Stimulated activated CD8-positive, alpha-beta memory T cell treated with anti-CD3 and anti-CD28 coated beads, Interleukin-7, amount 100 ng/mL, for 24 hours (primary cell): ENCODE measurements around the gene HEMK1.

ENCODE experiments used
- DNase-seq: peaks from one replicate; pipeline ENCODE4 v3.0.0-alpha.2; 2020; ENCODE audit warnings: low read depth

The HEMK1 gene

DNA sequence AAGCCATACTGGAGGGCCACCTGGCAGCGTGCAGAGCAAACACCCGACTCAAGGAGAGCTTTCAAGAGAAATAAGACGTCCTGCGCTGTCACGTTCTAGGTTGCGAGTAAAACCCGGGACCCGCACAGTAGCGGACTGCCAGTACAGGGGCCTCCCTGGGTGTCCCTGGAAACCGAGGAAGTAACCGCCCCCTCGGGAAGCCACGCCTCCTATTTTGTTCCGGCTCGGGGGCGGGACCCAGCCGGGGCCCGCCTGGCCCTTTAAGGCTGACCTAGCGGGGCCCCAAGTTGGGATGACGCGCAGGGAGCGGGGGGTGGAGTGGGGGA, 47.4 kb downstream of the HEMK1 start:
- DNase-seq = peak; percentile 93

DNA sequence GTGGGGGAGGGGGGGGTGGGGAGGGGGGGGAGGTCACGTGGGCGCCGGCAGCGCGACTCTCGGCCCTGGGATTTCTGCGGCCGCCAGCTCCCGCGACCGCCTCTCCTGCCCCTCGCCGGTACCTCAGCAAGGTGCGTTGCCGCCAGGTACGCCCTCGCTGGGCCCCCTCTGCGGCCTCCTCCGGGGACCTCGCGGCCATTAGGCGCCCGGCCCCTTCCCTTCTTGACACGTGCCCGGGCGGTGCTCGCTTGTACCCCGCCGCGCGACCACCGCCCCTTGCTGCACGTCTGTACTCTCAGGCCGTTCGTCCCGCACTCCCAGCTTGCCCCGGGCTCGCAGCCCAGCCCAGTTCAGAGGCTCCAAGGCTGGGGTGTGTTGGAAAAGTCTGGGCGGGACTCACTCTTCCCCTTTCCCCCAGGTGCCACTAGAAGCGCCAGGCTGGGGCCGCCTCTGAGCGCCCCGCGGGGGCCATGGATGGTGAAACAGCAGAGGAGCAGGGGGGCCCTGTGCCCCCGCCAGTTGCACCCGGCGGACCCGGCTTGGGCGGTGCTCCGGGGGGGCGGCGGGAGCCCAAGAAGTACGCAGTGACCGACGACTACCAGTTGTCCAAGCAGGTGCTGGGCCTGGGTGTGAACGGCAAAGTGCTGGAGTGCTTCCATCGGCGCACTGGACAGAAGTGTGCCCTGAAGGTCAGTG, 47.9 kb downstream of the HEMK1 start, which contains the start of gene MAPKAPK3:
TSS of gene MAPKAPK3 (plus strand) at position 56 of the 696 bp plus-strand sequence. CDS start at position 471, 415 bp downstream.
- no peak for DNase-seq

DNA sequence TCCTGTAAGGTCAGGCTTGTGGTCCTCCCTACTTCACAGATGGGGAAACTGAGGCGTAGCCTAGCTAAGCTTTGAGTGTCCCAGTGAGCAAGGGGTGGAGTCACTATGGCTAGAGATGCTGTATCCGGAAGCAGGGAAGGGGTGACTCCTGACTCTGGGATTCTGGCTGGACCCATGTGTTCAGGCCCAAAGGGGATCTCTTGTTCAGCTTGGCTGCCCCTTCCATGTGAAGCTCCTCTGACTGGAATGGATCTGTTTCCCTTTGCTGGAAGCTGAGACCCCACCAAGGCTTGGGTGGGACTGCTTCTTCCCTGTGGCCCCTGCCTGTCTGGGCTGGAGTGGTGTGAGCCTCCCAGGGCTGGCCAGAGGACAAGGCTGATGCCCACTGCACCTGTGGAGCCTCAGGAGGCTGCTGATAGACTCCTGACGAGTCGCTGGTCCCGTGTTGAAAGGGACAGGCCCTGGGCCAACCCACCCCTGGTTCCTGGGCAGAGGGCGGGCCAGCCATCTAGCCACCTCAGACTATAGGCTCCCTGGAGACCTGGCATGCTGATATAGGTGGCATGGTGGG, 48.7 kb downstream of the HEMK1 start:
- no peak for DNase-seq

DNA sequence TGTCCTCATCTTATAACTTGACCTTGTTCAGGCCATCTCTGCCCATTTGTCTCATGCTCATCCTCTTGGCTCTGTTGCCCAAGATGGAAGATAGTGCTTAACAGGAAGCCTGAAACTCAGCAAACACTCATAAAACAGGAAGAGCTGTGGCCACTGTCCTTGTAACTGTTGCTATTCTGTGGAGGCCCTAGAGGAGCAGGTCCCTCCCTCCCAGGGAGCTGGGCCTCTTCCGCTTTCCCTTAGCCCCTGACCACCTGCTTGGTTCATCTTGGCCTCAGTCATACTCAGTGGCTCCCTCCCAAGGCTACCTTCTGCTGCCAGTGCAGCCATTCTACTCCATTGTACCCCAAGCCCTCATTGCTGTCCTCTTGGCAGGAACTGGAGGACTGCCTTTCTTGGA, 51.1 kb downstream of the HEMK1 start:
- no peak for DNase-seq

DNA sequence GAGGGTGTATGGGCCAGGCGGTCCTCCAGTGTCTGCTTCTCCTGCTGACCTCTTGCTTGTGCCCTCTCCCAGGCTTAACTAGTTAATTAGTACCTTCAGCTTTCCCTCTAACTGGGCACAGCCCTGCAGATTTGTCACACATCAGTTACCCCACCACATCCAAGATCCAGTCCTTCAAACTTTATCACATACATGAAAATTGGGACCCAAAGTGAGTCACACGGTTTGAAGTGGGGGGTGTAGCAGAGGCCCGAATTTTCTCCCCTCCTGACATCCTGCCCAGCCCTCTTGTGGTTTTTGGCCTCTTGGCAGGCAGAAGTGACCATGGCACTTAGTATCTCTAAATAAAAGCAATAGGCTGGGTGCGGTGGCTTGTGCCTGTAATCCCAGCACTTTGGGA, 51.5 kb downstream of the HEMK1 start:
- no peak for DNase-seq

DNA sequence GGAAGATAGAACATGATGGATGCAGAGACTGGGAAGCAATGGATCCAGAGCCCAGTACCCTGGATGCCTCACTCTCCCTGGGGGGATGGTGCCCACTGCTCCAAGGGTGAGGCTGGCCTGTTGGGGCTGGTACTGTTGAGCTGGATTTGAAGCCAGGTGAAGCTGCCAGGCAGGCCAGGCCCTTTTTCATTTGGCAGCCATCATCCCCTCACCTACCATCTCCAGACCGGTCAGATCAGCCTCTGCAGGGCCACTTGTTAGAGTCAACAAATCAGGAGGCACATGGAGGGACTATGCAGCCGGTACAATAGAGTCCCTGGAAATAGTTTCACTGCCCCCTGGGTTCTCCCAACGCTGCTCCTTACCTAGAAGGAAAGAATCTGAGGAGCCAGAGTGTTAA, 53.6 kb downstream of the HEMK1 start:
- no peak for DNase-seq

DNA sequence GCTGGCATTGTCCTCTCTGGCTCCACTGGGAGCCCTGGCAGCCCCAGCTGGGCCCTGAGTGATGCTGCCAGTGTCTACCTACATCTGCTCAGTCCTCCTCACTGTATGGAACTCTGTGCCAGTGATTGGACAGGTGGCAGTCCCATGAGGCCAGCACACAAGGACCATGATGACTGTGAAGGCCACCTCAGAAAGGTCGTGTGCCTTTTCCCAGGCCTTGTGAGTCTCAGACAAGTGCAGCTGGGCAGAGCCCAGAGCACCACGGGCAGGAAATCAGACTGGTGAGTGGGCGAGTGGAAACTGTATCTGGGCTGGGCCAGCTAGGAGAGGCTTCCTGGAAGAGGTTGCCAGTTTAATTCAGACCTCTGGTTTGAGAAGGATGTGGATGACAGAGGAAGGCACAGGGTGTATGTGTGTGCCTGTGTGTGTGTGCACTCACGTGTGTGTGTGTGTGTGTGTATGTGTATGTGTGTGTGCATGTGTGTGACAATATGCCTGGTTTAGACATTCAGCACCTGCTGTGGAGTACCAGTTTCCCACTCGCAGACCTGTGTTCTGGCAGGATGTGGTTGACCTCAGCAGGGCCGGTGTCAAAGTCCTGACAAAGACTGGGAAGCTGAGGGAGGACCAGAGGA, 54.6 kb downstream of the HEMK1 start:
- no peak for DNase-seq

DNA sequence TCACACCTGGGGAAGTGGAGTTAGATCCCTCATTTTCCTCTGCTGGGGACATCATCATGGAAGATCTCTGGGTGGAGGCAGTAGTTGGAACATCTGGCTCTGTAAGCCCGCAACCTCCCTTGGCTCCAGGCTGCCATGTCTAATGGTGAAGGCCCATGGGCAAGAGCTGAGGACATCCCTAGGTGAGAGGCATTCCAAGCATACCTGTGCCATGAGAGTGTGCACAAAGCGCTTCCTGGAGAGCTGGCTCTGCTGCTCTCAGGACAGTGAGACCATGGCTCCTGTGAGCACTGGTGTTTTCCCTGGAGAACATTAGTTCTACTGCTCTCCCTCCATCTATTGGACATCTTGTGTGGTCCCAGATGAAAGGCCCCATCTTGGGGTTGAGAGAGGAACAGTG, 55.3 kb downstream of the HEMK1 start:
- no peak for DNase-seq

DNA sequence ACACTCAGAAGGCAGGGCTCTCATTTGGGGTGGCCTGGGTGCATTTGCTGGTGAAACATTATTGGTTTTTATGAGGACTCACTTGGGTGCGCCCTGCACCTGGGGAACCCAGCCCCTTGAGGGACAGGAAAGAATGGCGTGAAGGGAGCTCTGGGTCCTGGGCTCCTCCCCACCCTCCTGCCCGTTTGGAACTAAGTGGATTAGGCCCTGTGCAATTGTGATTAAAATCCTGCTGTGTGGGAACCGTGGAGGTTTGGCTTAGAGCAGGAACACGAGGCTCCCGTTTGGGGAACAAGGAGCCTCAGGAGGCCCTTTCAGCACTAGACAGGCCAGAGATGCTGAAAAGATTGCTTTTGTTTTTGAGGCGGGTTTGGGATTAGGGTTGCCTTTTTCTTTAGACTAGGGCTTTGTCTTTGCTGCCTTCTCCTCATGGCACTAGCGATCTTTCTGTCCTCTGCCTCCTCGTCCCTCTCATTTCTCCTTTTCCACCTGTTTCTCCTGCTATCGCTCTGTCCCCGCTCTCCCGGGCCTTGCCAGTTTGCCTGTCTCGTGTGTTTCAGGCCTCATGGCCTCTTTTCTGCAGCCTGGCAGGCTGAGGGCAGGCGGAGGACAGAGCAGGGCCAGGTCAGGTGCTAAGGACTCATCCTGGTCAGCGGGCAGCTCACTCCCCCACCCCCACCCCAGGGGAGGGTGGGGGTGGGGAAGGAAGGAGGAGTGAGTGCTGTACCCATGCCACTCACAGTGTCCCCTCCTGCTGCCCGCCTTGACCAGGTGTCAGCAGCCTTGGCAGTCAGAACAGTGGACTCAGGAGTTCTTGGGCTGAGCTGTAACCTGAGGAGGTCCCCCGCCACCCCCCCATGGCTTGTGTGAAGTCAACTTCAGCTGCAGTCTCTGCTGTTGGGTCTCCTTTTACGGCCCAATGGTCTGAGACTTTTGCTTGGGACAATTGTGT, 56.2 kb downstream of the HEMK1 start:
- no peak for DNase-seq

DNA sequence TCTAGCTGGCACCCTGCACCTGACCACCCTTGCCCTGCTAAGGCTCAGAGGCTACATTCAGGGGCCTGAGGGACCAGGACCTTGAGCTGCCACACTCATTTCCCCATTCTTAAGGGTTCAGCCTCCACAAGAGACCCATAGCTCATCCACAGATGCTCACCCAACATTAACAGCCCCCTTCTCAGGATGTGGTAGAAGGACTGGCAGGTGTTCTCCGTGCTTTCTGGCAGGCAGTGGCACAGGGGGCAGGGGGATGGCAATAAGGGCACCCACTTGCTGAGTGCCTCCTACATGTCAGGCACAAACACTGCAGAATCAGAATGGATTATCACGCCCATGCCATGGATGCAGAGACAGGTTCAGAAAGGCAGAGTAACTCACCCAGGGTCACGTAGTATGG, 57.1 kb downstream of the HEMK1 start:
- no peak for DNase-seq

DNA sequence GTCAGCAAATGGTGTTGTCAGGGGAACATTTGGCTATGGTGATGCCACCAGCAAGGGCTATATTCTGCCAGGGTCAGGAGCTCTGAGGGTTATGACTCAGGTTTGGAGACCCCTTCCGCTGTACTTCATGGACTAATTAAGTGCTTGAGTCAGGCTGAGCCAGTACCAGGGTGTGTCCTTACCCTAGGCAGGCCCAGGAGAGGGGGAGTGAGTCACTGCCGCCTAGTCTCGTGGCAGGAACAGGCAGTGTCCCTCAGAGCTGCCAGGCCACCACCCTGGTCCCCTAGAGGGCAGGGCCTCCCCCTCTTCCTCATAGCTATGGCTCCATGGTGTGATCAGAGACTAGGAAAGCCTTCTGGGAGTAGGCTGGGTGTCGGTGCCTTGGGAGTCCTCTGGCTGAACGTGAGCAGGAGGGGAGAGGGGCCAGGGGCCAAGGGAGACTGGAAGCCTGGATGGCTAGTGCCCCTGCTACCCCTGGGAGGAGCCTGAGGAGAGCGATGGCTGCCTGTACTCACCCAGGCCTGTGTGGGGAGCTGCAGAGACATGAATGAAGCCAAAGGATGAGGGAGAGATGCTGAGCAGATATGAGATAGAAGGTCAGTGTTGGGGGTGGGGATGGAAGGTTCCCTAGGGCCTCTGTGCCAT, 58.2 kb downstream of the HEMK1 start:
- DNase-seq = no peak

DNA sequence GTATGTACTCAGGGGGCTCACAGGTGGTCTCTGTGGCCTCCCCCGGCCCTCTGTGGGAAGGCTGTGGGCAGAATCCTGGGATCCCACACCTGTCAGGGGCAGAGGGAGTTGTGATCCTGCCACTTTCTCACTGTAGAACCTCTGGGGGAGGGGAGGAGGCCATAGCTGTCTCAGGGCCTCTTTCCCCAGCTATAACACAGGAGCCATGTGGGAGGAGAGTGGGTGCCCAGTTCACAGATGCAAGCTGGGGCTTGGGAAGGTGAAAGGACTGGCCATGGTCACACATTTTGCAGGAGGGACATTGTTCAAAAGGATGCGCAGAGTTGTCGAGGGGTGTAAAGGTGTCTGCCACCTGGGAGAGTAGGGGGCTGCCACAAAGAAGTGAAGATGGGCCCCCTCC, 59.3 kb downstream of the HEMK1 start:
- no peak for DNase-seq

DNA sequence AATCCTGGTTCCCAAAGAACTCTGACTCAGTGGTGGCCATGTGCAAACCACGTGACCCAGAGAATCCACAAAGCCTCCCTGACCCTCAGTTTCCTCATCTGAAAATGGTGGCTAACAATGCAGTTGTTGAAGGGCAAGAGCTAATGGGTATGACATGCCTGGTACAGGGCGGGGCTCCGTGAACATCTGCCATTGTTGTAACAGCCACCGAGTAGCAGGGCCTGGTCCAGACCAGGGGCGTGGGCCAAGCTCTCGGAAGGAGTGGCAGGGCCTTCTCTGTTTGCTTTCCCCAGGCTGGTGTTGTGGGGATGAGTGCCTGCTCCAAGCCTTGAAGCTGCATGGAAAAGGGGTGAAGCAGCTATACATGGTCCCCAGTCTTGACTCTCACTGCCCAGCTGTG, 61.1 kb downstream of the HEMK1 start:
- no peak for DNase-seq

DNA sequence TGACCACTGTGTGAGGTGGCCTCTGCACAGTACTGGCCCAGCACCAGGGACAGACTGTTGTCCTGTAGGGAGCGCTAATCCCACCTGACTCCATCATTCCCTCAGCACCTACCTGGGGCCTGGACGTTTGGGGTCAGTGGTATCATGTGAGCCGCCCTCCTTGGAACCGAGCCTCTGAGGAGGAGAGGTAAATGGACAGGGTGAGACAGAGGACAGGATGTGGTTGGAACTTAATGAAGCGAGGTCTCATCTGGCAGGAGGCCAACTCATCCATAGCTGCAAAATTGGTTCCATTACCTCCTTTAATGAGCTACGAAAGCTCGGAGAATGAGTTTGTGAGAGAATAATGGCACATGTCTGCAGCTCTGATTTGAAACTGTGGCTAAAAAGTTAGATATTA, 61.6 kb downstream of the HEMK1 start:
- DNase-seq = no peak

DNA sequence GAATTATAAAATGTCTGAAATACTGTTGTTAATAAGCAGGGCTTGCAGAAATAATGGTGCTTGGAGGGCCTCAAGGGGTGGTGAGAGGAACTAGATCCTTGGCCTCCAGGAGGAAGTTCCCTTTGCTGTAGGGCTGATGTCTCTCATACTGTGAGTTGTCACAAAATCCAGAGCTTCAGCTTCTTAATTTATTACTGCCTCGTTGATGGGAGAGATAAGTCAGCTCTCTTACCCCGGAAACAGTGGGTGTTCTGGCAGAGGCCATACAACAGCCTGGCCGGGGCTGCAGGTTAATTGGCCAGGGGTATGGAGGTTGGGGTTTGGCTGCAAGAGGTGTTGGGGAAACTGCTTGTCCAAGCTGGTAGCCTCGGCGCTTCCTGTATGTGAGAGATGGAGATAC, 63.1 kb downstream of the HEMK1 start:
- no peak for DNase-seq

DNA sequence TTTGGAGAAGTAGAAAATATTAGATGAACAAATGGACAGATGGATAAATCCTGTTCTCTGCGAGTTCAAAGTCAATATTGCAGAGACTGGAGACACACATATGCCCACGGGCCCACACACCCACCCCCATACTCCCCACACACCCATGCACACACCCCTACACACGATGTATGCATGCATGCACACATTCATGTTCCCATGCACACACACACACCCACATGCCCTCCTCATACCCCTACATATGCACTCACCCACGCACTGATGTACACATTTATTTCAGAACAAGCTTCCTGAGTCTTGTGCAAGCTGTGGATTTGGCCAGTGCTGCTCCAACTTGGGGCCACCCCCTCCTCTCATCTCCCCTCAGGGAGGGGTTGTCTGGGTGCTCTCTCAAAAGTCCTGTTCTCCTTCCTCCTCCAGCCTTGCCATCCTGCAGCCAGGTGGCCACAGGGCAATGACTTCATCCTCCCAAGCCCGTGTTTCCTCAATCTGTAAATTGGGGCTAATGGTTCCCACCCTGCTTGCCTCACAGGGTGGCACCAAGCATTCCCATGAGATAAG, 64.0 kb downstream of the HEMK1 start:
- no peak for DNase-seq

DNA sequence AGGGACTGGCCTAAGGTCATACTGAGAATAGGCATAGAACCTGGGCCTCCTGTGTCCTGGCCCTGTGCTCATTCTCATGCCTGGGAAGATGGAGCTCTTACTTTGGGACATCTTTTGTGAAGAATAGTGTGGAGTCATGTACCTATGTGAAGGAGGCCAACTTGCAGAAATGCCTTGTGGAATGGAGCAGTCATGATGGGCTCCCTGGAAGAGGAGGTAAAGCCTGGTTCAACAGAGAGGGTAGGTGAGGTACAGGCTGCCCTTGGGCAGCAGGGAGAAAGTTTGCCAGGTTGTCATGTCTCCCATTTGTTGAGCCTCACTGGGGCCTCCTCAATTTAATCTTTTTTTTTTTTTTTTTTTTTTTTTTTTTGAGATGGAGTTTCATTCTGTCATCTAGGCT, 65.7 kb downstream of the HEMK1 start:
- DNase-seq = no peak

DNA sequence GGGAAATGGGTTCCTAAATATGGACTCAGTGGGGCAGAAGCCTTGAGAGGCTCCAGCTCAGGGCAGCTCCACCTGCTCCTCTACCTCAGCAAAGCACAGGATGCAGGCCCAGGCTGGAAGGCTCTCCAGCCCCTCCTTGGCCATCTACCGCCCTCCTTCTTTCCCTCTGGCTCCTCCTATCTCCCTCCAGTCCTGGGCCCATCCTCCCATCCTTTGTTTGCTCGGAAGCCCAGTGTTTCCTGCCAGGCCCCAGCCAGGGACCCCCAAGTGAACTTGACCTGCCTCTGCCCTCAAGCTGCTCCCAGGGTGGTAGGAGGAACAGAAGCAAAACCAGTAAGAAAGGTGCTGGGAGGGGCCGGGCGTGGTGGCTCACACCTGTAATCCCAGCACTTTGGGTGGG, 67.7 kb downstream of the HEMK1 start:
- no peak for DNase-seq

DNA sequence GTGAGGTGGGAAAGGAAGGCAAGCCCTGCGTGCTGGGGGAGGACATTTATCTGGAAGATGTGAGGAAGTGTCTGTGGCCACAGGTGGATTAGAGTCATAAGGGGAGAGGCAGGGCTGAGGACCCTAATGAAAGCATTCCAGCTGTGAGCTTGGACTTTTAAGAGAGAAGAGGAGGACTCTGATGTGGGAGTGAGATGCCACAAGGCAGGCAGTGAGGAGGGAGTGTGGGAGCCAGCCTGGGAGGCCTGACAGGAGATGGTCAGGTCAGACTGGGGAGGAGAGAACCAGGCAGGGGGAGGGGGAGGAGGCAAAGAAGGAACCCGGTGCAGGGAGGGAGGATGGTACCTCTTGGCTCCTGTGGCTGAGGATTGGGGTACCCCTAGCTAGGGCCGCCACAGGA, 68.6 kb downstream of the HEMK1 start:
- no peak for DNase-seq

DNA sequence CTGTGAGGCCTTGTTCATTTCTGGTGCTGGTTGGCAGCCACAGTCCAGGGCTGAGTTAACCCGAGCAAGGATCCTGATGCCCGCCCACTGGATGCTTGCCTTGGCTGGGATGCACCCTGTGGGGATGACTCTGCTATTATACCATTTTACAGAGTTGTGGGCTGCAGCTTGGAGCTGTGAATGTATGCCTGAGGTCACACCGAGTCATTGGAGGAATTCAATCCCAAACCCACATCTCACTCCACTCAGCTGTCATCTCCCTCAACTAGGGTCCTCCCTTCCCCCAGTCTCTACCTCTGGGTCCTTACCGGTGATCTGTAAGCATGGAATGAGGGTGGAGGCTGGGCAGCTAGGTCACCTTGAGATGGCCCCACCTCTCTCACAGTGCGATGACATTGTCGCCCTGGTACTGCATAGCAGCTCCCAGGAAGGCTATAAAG, 69.8 kb downstream of the HEMK1 start:
- DNase-seq = no peak

DNA sequence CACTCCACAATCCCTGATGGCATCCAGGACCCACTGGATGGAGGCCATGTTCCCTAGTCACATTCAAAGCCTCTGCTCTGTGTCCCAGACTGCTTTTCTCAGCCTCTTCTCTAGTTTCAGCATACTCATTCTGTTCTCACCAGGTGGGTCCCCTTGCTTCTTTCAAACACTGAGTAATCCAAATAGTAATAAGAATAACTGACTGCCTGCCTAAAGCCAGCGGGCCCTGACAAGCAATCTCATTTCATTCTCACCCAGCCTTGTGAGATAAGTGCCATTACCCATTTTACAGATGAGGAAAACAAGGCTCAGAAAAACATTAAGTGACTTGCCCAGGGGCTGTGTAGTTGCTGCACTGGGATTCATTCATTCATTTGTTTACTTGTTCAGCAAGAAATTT, 73.1 kb downstream of the HEMK1 start:
- no peak for DNase-seq

DNA sequence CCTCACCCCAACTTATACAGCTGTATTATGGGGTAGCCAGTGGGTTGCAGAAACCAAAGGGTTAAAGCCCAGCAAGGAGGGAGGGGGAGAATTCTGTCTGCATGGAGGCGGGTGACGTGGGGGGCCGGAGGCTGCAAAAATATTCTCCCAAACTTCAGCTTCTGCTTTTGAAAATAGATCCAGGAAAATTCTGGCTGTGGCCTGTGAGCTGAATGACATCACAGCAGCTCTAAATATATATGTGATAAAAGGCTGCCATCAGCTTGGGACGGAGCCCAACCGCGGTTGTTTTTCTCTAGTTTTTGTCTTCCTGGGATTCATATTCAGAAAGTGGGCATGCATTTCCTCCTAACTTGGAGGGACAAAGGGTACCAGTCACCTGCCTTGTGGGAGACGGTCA, 75.2 kb downstream of the HEMK1 start:
- DNase-seq = no peak
